CD4-positive, alpha-beta T cell (primary cell): ENCODE data around the gene RBBP7. TPM values are rescaled to one million over a fixed set of nuclear protein-coding genes. Genes with fewer than 3 reads are reported as not detected.

ENCODE experiments used
- ATAC-seq: fragments of 200-7000 bp; cut with Tn5 transposase; one replicate; pipeline ENCODE4 v1.10.0; 2022; ENCODE audit warnings: mild to moderate bottlenecking; ENCODE audit not compliant: poor library complexity
- CTCF ChIA-PET: fragments of 350-600 bp; sonication (Branson Sonifier 250); formaldehyde crosslinking; loops from one replicate; lab custom pipeline; 2021; ENCODE audit warnings: antibody characterized with exemption, inconsistent platforms; lab: Charles Lee
- POLR2A ChIA-PET: fragments of 350-600 bp; sonication (Branson Sonifier 250); formaldehyde crosslinking; loops from one replicate; lab custom pipeline; 2021; ENCODE audit warnings: antibody characterized with exemption, inconsistent platforms; lab: Charles Lee
- DNase-seq, 14 experiments: peaks; one replicate each; pipeline ENCODE4 v3.0.0-alpha.2; 2013 to 2020; ENCODE audit warnings: mixed read lengths in 2 of 14
- H3K27ac ChIP-seq, 2 donors: one replicate each; pipeline versions ENCODE4 v1.5.1 to v1.7.0; 2013; ENCODE audit warnings: low read length in 2 of 2, low read depth in 1 of 2, mild to moderate bottlenecking in 1 of 2
- H3K27me3 ChIP-seq, 2 experiments: 1 replicate in 1 of 2; 2 replicates in 1 of 2; pipeline versions ENCODE4 v1.6.1 to v1.7.0; 2013; ENCODE audit warnings: low read length in 2 of 2, control low read depth in 1 of 2, mild to moderate bottlenecking in 1 of 2, moderate library complexity in 1 of 2; ENCODE audit not compliant: insufficient read depth in 2 of 2, control insufficient read depth in 1 of 2
- H3K36me3 ChIP-seq: one replicate; pipeline ENCODE4 v1.6.1; 2013; ENCODE audit warnings: low read length, control low read depth; ENCODE audit not compliant: insufficient read depth
- H3K4me1 ChIP-seq: one replicate; pipeline ENCODE4 v1.6.1; 2013; ENCODE audit warnings: low read length, control low read depth; ENCODE audit not compliant: insufficient read depth
- H3K4me3 ChIP-seq: one replicate; pipeline ENCODE4 v1.5.1; 2013; ENCODE audit warnings: mild to moderate bottlenecking, low read length, moderate library complexity
- H3K9me3 ChIP-seq, 2 experiments: 1 replicate in 1 of 2; 2 replicates in 1 of 2; pipeline versions ENCODE4 v1.6.1 to v1.7.0; 2013; ENCODE audit warnings: low read length in 2 of 2, mild to moderate bottlenecking in 2 of 2, control low read depth in 1 of 2, moderate library complexity in 1 of 2; ENCODE audit not compliant: control insufficient read depth in 1 of 2, insufficient read depth in 1 of 2
- H3K27ac Mint-ChIP-seq: one replicate; pipeline ENCODE4 v1.8.0; 2020; ENCODE audit warnings: mixed read lengths
- H3K27me3 Mint-ChIP-seq: one replicate; pipeline ENCODE4 v1.8.0; 2021; ENCODE audit warnings: mixed read lengths
- H3K36me3 Mint-ChIP-seq: one replicate; pipeline ENCODE4 v1.8.0; 2021; ENCODE audit warnings: low read depth, mixed read lengths
- H3K4me1 Mint-ChIP-seq: one replicate; pipeline ENCODE4 v1.8.0; 2021; ENCODE audit warnings: low read depth, mixed read lengths
- H3K4me3 Mint-ChIP-seq: one replicate; pipeline ENCODE4 v1.8.0; 2020; ENCODE audit warnings: mild to moderate bottlenecking, mixed read lengths
- H3K9me3 Mint-ChIP-seq: one replicate; pipeline ENCODE4 v1.8.0; 2020; ENCODE audit warnings: mixed read lengths
- CTCF ChIP-seq: fragments of 200-600 bp; IDR thresholded peaks from one replicate; pipeline ENCODE4 v1.8.0; 2022; ENCODE audit warnings: antibody characterized with exemption, mild to moderate bottlenecking
- intact Hi-C, 2 experiments: fragments of 100-400 bp; cut with DNase I in 1 of 2; cut with micrococcal nuclease in 1 of 2; formaldehyde crosslinking; loops; one replicate each; pipeline versions ENCODE4 v1.15.1 to v1.9.0; 2023 to 2025; cut with DNase I, micrococcal nuclease
- total RNA-seq, 174 experiments: library from RNA in 2 of 174; stranded (reverse) in 2 of 174; gene quantifications; one replicate each; pipeline ENCODE4 v1.2.3 and lab custom pipeline; 2021 to 2026

RBBP7 gene
- total RNA-seq, 2 experiments from 2014 or later = 104 to 110 TPM

GRCh38 chrX:16826207-16826606 lies 44.0 kb downstream of the RBBP7 start:
- peak in 4 of 14 experiments; percentile 8 to 43 (median 36) for DNase-seq
- ChIA-PET CTCF (interaction anchor here (0.7 to 1.4 kb wide), 5 partner anchors 9 to 220 kb away, joined by 3 to 10 read pairs (median 4); no protein-coding TSS in a partner anchor), POLR2A (interaction anchor here (0.8 kb wide), 1 partner anchor 56 kb away, joined by 4 read pairs; no protein-coding TSS in a partner anchor)
- Histone ChIP-seq H3K36me3 (peaks cover 32% of the 10 kb centered on the region), H3K9me3 (no peaks in the 10 kb centered on the region), H3K27me3 (no peaks in the 10 kb centered on the region), H3K4me3 (no peak overlapping the region), H3K27ac (no peak overlapping the region), H3K4me1 (no peaks in the 10 kb centered on the region)
- peak; percentile 44 for ATAC-seq
- H3K4me1 Mint-ChIP-seq = no peaks in the 10 kb centered on the region
- H3K36me3 Mint-ChIP-seq = peaks cover 48% of the 10 kb centered on the region
- no peak for TF ChIP-seq CTCF
- no peak overlapping the region for H3K4me3 Mint-ChIP-seq
- intact Hi-C loops = loop anchor here (1.0 to 5.0 kb wide), 3 partner anchors 19 to 221 kb away; no protein-coding TSS in a partner anchor
- H3K27me3 Mint-ChIP-seq = no peaks in the 10 kb centered on the region
- H3K9me3 Mint-ChIP-seq = no peaks in the 10 kb centered on the region
- H3K27ac Mint-ChIP-seq = no peak overlapping the region

GRCh38 chrX:16825264-16826035 lies 44.7 kb downstream of the RBBP7 start:
- intact Hi-C loops = loop anchor here (1.0 to 5.0 kb wide), 3 partner anchors 19 to 222 kb away; no protein-coding TSS in a partner anchor
- no peak overlapping the region for H3K27ac Mint-ChIP-seq
- Histone ChIP-seq H3K27ac (no peak overlapping the region), H3K36me3 (peaks cover 32% of the 10 kb centered on the region), H3K4me1 (no peaks in the 10 kb centered on the region), H3K27me3 (no peaks in the 10 kb centered on the region), H3K9me3 (no peaks in the 10 kb centered on the region), H3K4me3 (no peak overlapping the region)
- CTCF ChIA-PET = interaction anchor here (1.2 to 1.4 kb wide), 3 partner anchors 10 to 62 kb away, joined by 3 to 10 read pairs (median 4); no protein-coding TSS in a partner anchor
- no peak for DNase-seq
- no peaks in the 10 kb centered on the region for H3K27me3 Mint-ChIP-seq
- TF ChIP-seq CTCF = no peak
- no peaks in the 10 kb centered on the region for H3K9me3 Mint-ChIP-seq
- no peak overlapping the region for H3K4me3 Mint-ChIP-seq
- no peaks in the 10 kb centered on the region for H3K4me1 Mint-ChIP-seq
- no peak for ATAC-seq
- POLR2A ChIA-PET = no interaction called here
- H3K36me3 Mint-ChIP-seq = peaks cover 50% of the 10 kb centered on the region

GRCh38 chrX:16822723-16823122 lies 47.4 kb downstream of the RBBP7 start:
- CTCF ChIA-PET = no interaction called here
- Mint-ChIP-seq H3K9me3 (no peaks in the 10 kb centered on the region), H3K36me3 (peaks cover 49% of the 10 kb centered on the region), H3K27ac (no peak overlapping the region), H3K4me1 (no peaks in the 10 kb centered on the region), H3K4me3 (no peak overlapping the region), H3K27me3 (no peaks in the 10 kb centered on the region)
- no peaks in the 10 kb centered on the region for H3K9me3 ChIP-seq
- TF ChIP-seq CTCF = no peak
- POLR2A ChIA-PET = no interaction called here
- no peak overlapping the region for H3K4me3 ChIP-seq
- peaks cover 35% of the 10 kb centered on the region for H3K36me3 ChIP-seq
- H3K27me3 ChIP-seq = no peaks in the 10 kb centered on the region
- no peaks in the 10 kb centered on the region for H3K4me1 ChIP-seq
- no peak for DNase-seq
- intact Hi-C loops = no loop called here
- H3K27ac ChIP-seq = no peak overlapping the region
- ATAC-seq = no peak
